H1 (cell line): Measurements from ENCODE around the gene GALNT13. TPM values are rescaled to one million over a fixed set of nuclear protein-coding genes. Genes with fewer than 3 reads are reported as not detected.

Experiments used
- CTCF ChIA-PET: fragments of 300-600 bp; sonication (Branson Sonifier 250); formaldehyde crosslinking; loops from one replicate; lab custom pipeline; 2021; ENCODE audit not compliant: partially characterized antibody; lab: Charles Lee
- POLR2A ChIA-PET: fragments of 300-600 bp; sonication (Branson Sonifier 250); formaldehyde crosslinking; loops from one replicate; lab custom pipeline; 2021; ENCODE audit warnings: inconsistent platforms; ENCODE audit not compliant: partially characterized antibody; lab: Charles Lee
- DNase-seq, 2 experiments: peaks; one replicate each; pipeline versions ENCODE4 v3.0.0 to v3.0.0-alpha.2; 2010 to 2022; ENCODE audit warnings: low spot score in 2 of 2, low read depth in 1 of 2, mixed read lengths in 1 of 2
- FAIRE-seq: peaks from 2 replicates; lab custom pipeline; 2011; peaks lifted over from hg19 to GRCh38; lab: Jason Lieb, UNC
- H2AFZ ChIP-seq: 2 replicates; pipeline ENCODE4 v1.8.1; 2012; ENCODE audit warnings: low read length, inconsistent platforms
- H2AK5ac ChIP-seq: 2 replicates; pipeline ENCODE4 v1.6.1; 2013; ENCODE audit warnings: low read depth, low read length
- H2BK120ac ChIP-seq: replicated peaks from 2 replicates; pipeline ENCODE3; 2013; ENCODE audit warnings: low read depth, low read length, inconsistent platforms
- H2BK12ac ChIP-seq: 2 replicates; pipeline ENCODE4 v1.6.1; 2013; ENCODE audit warnings: low read depth, low read length
- H2BK15ac ChIP-seq: 2 replicates; pipeline ENCODE4 v1.6.1; 2013; ENCODE audit warnings: low read length
- H2BK20ac ChIP-seq: 2 replicates; pipeline ENCODE4 v1.6.1; 2013; ENCODE audit warnings: low read length
- H2BK5ac ChIP-seq: 2 replicates; pipeline ENCODE4 v1.6.1; 2013; ENCODE audit warnings: low read depth, low read length
- H3K14ac ChIP-seq: 2 replicates; pipeline ENCODE4 v1.6.1; 2013; ENCODE audit warnings: inconsistent platforms; ENCODE audit not compliant: insufficient read length
- H3K18ac ChIP-seq: 2 replicates; pipeline ENCODE4 v1.6.1; 2013; ENCODE audit warnings: low read length; ENCODE audit errors: extremely low read depth
- H3K23ac ChIP-seq: 2 replicates; pipeline ENCODE4 v1.6.1; 2013; ENCODE audit warnings: inconsistent platforms; ENCODE audit not compliant: insufficient read length
- H3K23me2 ChIP-seq: 2 replicates; pipeline ENCODE4 v1.6.1; 2013; ENCODE audit warnings: low read depth, low read length
- H3K27ac ChIP-seq: 2 replicates; pipeline ENCODE4 v1.6.1; 2011; ENCODE audit warnings: low read depth, low read length, inconsistent platforms
- H3K27me3 ChIP-seq, 4 experiments: replicated peaks in 1 of 4; 1 replicate in 1 of 4; 2 replicates in 3 of 4; pipeline versions ENCODE4 v1.6.1 to v1.8.1; 2011 to 2013; ENCODE audit warnings: low read length in 3 of 4, mild to moderate bottlenecking in 3 of 4, inconsistent platforms in 2 of 4, mixed read lengths in 2 of 4, moderate library complexity in 1 of 4; ENCODE audit not compliant: control insufficient read depth in 3 of 4, insufficient read depth in 3 of 4; ENCODE audit errors: extremely low read depth in 1 of 4
- H3K36me3 ChIP-seq, 4 experiments: 2 replicates each; pipeline versions ENCODE4 v1.6.1 to v1.8.1; 2011 to 2013; ENCODE audit warnings: mild to moderate bottlenecking in 4 of 4, low read length in 3 of 4, moderate library complexity in 2 of 4, control low read depth in 1 of 4, inconsistent platforms in 1 of 4; ENCODE audit not compliant: insufficient read depth in 4 of 4, control insufficient read depth in 2 of 4
- H3K4ac ChIP-seq: replicated peaks from 2 replicates; pipeline ENCODE3; 2013; ENCODE audit warnings: low read length, low read depth, mixed read lengths, inconsistent platforms; ENCODE audit not compliant: insufficient read length
- H3K4me1 ChIP-seq, 4 experiments: replicated peaks in 1 of 4; 1 replicate in 1 of 4; 2 replicates in 3 of 4; pipeline versions ENCODE4 v1.6.1 to v1.8.1; 2011 to 2013; ENCODE audit warnings: low read length in 3 of 4, inconsistent platforms in 2 of 4, mixed read lengths in 1 of 4; ENCODE audit not compliant: insufficient read depth in 4 of 4, control insufficient read depth in 3 of 4
- H3K4me2 ChIP-seq, 2 experiments: 2 replicates each; pipeline versions ENCODE4 v1.6.1 to v1.8.1; 2011 to 2013; ENCODE audit warnings: low read depth in 2 of 2, low read length in 2 of 2, control low read depth in 1 of 2, inconsistent platforms in 1 of 2, mild to moderate bottlenecking in 1 of 2; ENCODE audit not compliant: insufficient read depth in 1 of 2
- H3K4me3 ChIP-seq, 4 experiments: fragments of 200-600, 300-600 bp in 1 of 4; sonication (generic), shearing (Covaris generic), sonication (Bioruptor Twin) in 1 of 4; 2 replicates each; pipeline versions ENCODE4 v1.5.1 to v1.8.1; 2011 to 2016; ENCODE audit warnings: low read length in 4 of 4, low read depth in 3 of 4, control low read depth in 2 of 4, inconsistent platforms in 2 of 4, mild to moderate bottlenecking in 2 of 4, mixed read lengths in 1 of 4, moderate library complexity in 1 of 4; ENCODE audit not compliant: insufficient read depth in 2 of 4; ENCODE audit errors: extremely low read depth in 1 of 4
- H3K56ac ChIP-seq: replicated peaks from 2 replicates; pipeline ENCODE3; 2013; ENCODE audit warnings: low read depth, mild to moderate bottlenecking, mixed read lengths, low read length, inconsistent platforms; ENCODE audit not compliant: insufficient read length
- H3K79me1 ChIP-seq: 2 replicates; pipeline ENCODE4 v1.6.1; 2013; ENCODE audit warnings: low read depth, low read length, control low read depth
- H3K79me2 ChIP-seq, 2 experiments: 2 replicates each; pipeline versions ENCODE4 v1.6.1 to v1.8.1; 2012 to 2013; ENCODE audit warnings: low read length in 2 of 2, mild to moderate bottlenecking in 2 of 2, inconsistent platforms in 1 of 2; ENCODE audit not compliant: insufficient read depth in 2 of 2, control insufficient read depth in 1 of 2
- H3K9ac ChIP-seq, 4 experiments: replicated peaks in 1 of 4; 1 replicate in 1 of 4; 2 replicates in 3 of 4; pipeline versions ENCODE4 v1.6.1 to v1.8.1; 2011 to 2013; ENCODE audit warnings: low read depth in 3 of 4, low read length in 3 of 4, control low read depth in 2 of 4, mild to moderate bottlenecking in 2 of 4, moderate library complexity in 2 of 4, inconsistent platforms in 1 of 4; ENCODE audit errors: extremely low read depth in 1 of 4
- H3K9me3 ChIP-seq, 2 experiments: 2 replicates each; pipeline versions ENCODE4 v1.6.1 to v1.8.1; 2012 to 2013; ENCODE audit warnings: mild to moderate bottlenecking in 2 of 2, moderate library complexity in 2 of 2, control low read depth in 1 of 2, inconsistent platforms in 1 of 2, low read depth in 1 of 2, low read length in 1 of 2, mixed read lengths in 1 of 2; ENCODE audit not compliant: insufficient read depth in 2 of 2
- H4K20me1 ChIP-seq, 2 experiments: replicated peaks in 1 of 2; 2 replicates each; pipeline versions ENCODE3 to v1.8.1; 2011 to 2013; ENCODE audit warnings: inconsistent platforms in 2 of 2, low read length in 2 of 2, mild to moderate bottlenecking in 1 of 2; ENCODE audit not compliant: insufficient read depth in 2 of 2, control insufficient read depth in 1 of 2
- H4K5ac ChIP-seq: 2 replicates; pipeline ENCODE4 v1.6.1; 2013; ENCODE audit warnings: low read length, low read depth, mixed read lengths, inconsistent platforms; ENCODE audit not compliant: insufficient read length
- H4K8ac ChIP-seq: 2 replicates; pipeline ENCODE4 v1.8.0; 2013; ENCODE audit warnings: mild to moderate bottlenecking, moderate library complexity, low read length, inconsistent platforms; ENCODE audit not compliant: insufficient read depth; ENCODE audit errors: extremely low read depth
- H4K91ac ChIP-seq: replicated peaks from 2 replicates; pipeline ENCODE3; 2013; ENCODE audit warnings: low read length, mixed read lengths, inconsistent platforms; ENCODE audit not compliant: insufficient read length
- ASH2L ChIP-seq: fragments of 200-600, 300-600 bp; sonication (generic); IDR thresholded peaks from one replicate; pipeline ENCODE4 v1.7.1; 2017; ENCODE audit warnings: low read length
- ATF3 ChIP-seq: IDR thresholded peaks from 2 replicates; pipeline ENCODE4 v1.6.1; 2011; ENCODE audit warnings: low read depth, mild to moderate bottlenecking, low read length; ENCODE audit not compliant: insufficient read depth
- CTBP2 ChIP-seq: IDR thresholded peaks from 2 replicates; pipeline ENCODE4 v1.7.0; 2011; ENCODE audit warnings: borderline replicate concordance, mild to moderate bottlenecking, moderate library complexity, mixed read lengths, low read length; ENCODE audit not compliant: insufficient read depth, insufficient read length
- E2F6 ChIP-seq: IDR thresholded peaks from 2 replicates; pipeline ENCODE4 v1.6.1; 2012; ENCODE audit warnings: inconsistent platforms
- EZH2 ChIP-seq: fragments of 200-600 bp; sonication (generic); IDR thresholded peaks from 2 replicates; pipeline ENCODE4 v1.7.1; 2012; ENCODE audit warnings: low read depth, mild to moderate bottlenecking, moderate library complexity, low read length, inconsistent platforms; ENCODE audit not compliant: severe bottlenecking
- GTF2F1 ChIP-seq: IDR thresholded peaks from 2 replicates; pipeline ENCODE4 v1.6.1; 2012; ENCODE audit warnings: low read depth, low read length, improper control_type of control experiment, borderline replicate concordance
- HDAC6 ChIP-seq: IDR thresholded peaks from one replicate; pipeline ENCODE4 v1.7.1; 2012; ENCODE audit warnings: low read depth, mild to moderate bottlenecking, inconsistent platforms, low read length, moderate library complexity
- JUN ChIP-seq: IDR thresholded peaks from 2 replicates; pipeline ENCODE4 v1.6.1; 2011; ENCODE audit warnings: low read depth, mild to moderate bottlenecking, improper control_type of control experiment, low read length
- RBBP5 ChIP-seq: IDR thresholded peaks from 2 replicates; pipeline ENCODE4 v1.7.1; 2012; ENCODE audit warnings: low read depth, mild to moderate bottlenecking, inconsistent platforms, low read length, moderate library complexity, borderline replicate concordance
- SIN3A ChIP-seq, 2 experiments: IDR thresholded peaks in 1 of 2; conservative IDR thresholded peaks in 1 of 2; 2 replicates each; pipeline ENCODE4 v1.6.1; 2011 to 2012; ENCODE audit warnings: low read length in 2 of 2, improper control_type of control experiment in 1 of 2, low read depth in 1 of 2, mild to moderate bottlenecking in 1 of 2
- SP1 ChIP-seq: IDR thresholded peaks from 2 replicates; pipeline ENCODE4 v1.6.1; 2011; ENCODE audit warnings: low read depth, low read length
- WGBS, 2 experiments: shearing (Covaris generic) in 1 of 2; methylation state at CpG; one replicate each; pipeline versions ENCODE4 v1.1.6 to v1.1.7; 2013 to 2015; ENCODE audit warnings: low lambda C conversion rate in 2 of 2, mixed read lengths in 2 of 2, inconsistent platforms in 1 of 2, low coverage in 1 of 2, missing lambda C conversion rate in 1 of 2; ENCODE audit not compliant: insufficient replicate concordance in 2 of 2, insufficient coverage in 1 of 2, insufficient read length in 1 of 2; ENCODE audit errors: extremely low coverage in 1 of 2, missing lambda C conversion rate in 1 of 2; 5-methylcytosine and 5-hydroxymethylcytosine counted together
- polyA plus RNA-seq, 7 experiments: library from polyadenylated mRNA; depleted of rRNA in 3 of 7; stranded (reverse) in 5 of 7; unstranded in 2 of 7; fragments of >200 nt in 5 of 7; fragments of 200-250 nt in 2 of 7; gene quantifications; 1 replicate in 5 of 7; 2 replicates in 1 of 7; 4 replicates in 1 of 7; pipeline versions ENCODE4 v1.2.1 to v1.2.3, GENCODE V29; 2011 to 2013; ENCODE audit warnings: missing spikeins in 2 of 7, mixed read lengths in 2 of 7
- total RNA-seq: library from RNA; stranded (reverse); fragmentation: NEBNext Ultra II Directional; extraction: Animal tissue kit (Norgen Biotek cat#: 25700); gene quantifications from 2 replicates; pipeline ENCODE4 v1.2.1, GENCODE V29; 2021

The GALNT13 gene
- total and polyA plus RNA-seq, 2 of the 8 experiments (the other 6 are each of a cell fraction or from before 2014, with no cell fraction given) = 3.2 to 9.6 TPM

GRCh38 chr2:154140249-154141025, 268.7 kb downstream of the GALNT13 start:
- H2BK15ac ChIP-seq = no peak overlapping the region
- H4K8ac ChIP-seq = no peak overlapping the region
- no peak overlapping the region for H4K5ac ChIP-seq
- H3K4me1 ChIP-seq = peaks cover 0 to 4% (median 1%) of the 10 kb centered on the region in 4 experiments; a peak in 2 of 7 replicates
- no peaks in the 10 kb centered on the region for H3K9me3 ChIP-seq
- H4K91ac ChIP-seq = no peak overlapping the region
- H3K14ac ChIP-seq = no peak overlapping the region
- no peak overlapping the region for H2BK20ac ChIP-seq
- no peak overlapping the region for H3K4me2 ChIP-seq
- no peak overlapping the region for H3K27ac ChIP-seq
- WGBS, 2 experiments = 93% methylated on average over 4 of the region's 4 CpGs; no CpG with 5 or more reads in 1 of the 2 experiments
- H3K23ac ChIP-seq = no peak overlapping the region
- no peaks in the 10 kb centered on the region for H3K79me2 ChIP-seq
- no peak overlapping the region for H2AFZ ChIP-seq
- H3K4me3 ChIP-seq = no peak overlapping the region
- DNase-seq (no peak), FAIRE-seq (no peak)
- H4K20me1 ChIP-seq = no peaks in the 10 kb centered on the region
- no peaks in the 10 kb centered on the region for H3K27me3 ChIP-seq
- H3K23me2 ChIP-seq = peaks cover 2% of the 10 kb centered on the region; the same call in 1 of the 2 replicates
- POLR2A ChIA-PET = no interaction called here
- no peak overlapping the region for H3K18ac ChIP-seq
- H2AK5ac ChIP-seq = no peak overlapping the region
- H3K9ac ChIP-seq = no peak overlapping the region
- CTCF ChIA-PET = interaction anchor here (2.5 kb wide), 1 partner anchor 10 kb away, joined by 7 read pairs; no protein-coding TSS in a partner anchor
- H3K79me1 ChIP-seq = no peaks in the 10 kb centered on the region
- H2BK5ac ChIP-seq = no peak overlapping the region
- H2BK120ac ChIP-seq = no peak overlapping the region
- no peak overlapping the region for H3K4ac ChIP-seq
- H2BK12ac ChIP-seq = no peak overlapping the region
- no peaks in the 10 kb centered on the region for H3K36me3 ChIP-seq
- H3K56ac ChIP-seq = no peak overlapping the region
- no peak for TF ChIP-seq ATF3
- no peak for TF ChIP-seq GTF2F1
- TF ChIP-seq RBBP5 = no peak
- no peak for TF ChIP-seq CTBP2
- TF ChIP-seq ASH2L = no peak
- no peak for TF ChIP-seq SP1
- TF ChIP-seq SIN3A (conservative IDR thresholded peaks at IDR 0.05 in 1 of 2, IDR thresholded peaks at IDR 0.05 in 1 of 2; ENCODE audit: low read depth in 1 of 2, low read length in 2 of 2) = no peak
- no peak for TF ChIP-seq JUN
- TF ChIP-seq HDAC6 = no peak
- no peak for TF ChIP-seq E2F6
- no peak for TF ChIP-seq EZH2
